ENCODE measurements around the gene PRAC1.

The PRAC1 gene

GRCh38 chr17:48678141-48678971 lies 44.0 kb downstream of the PRAC1 start:
- peaks cover 21% of the 10 kb centered on the region for H3K27me3 ChIP-seq (ENCODE audit: insufficient read depth, low read length)
- H3K9me3 ChIP-seq (ENCODE audit: low read length), result no peaks in the 10 kb centered on the region
- no peaks in the 10 kb centered on the region for H3K36me3 ChIP-seq (ENCODE audit: insufficient read depth, low read length)
- H2AFZ ChIP-seq (ENCODE audit: low read depth, low read length), result no peak overlapping the region
- H3K4me1 ChIP-seq (ENCODE audit: insufficient read depth, low read length), result no peaks in the 10 kb centered on the region
- H3K4me3 ChIP-seq (ENCODE audit: low read length), result no peak overlapping the region

- Histone ChIP-seq H3K27me3 (ENCODE audit: insufficient read depth, low read length) (peaks cover 16% of the 10 kb centered on the region), H3K4me3 (ENCODE audit: low read length) (no peak overlapping the region), H2AFZ (ENCODE audit: low read depth, low read length) (no peak overlapping the region), H3K9me3 (ENCODE audit: low read length) (no peaks in the 10 kb centered on the region), H3K36me3 (ENCODE audit: insufficient read depth, low read length) (no peaks in the 10 kb centered on the region), H3K4me1 (ENCODE audit: insufficient read depth, low read length) (no peaks in the 10 kb centered on the region)
Measured at GRCh38 chr17:48676963-48677558, 45.3 kb downstream of the PRAC1 start.

GRCh38 chr17:48672340-48672739 lies 50.0 kb downstream of the PRAC1 start:
- Histone ChIP-seq H3K4me1 (ENCODE audit: insufficient read depth, low read length) (peaks cover 3% of the 10 kb centered on the region), H3K36me3 (ENCODE audit: insufficient read depth, low read length) (no peaks in the 10 kb centered on the region), H3K9me3 (ENCODE audit: low read length) (no peaks in the 10 kb centered on the region), H2AFZ (ENCODE audit: low read depth, low read length) (no peak overlapping the region), H3K27me3 (ENCODE audit: insufficient read depth, low read length) (peaks cover 12% of the 10 kb centered on the region), H3K4me3 (ENCODE audit: low read length) (no peak overlapping the region)

Measured in neuron (in vitro differentiated cells).